Erythroblast (primary cell): ENCODE data around the gene ASB15.

Source experiments
- GATA1 ChIP-seq: IDR thresholded peaks from 2 replicates; pipeline ENCODE4 v1.6.1; 2011; ENCODE audit warnings: low read depth, mild to moderate bottlenecking, control low read depth, low read length, moderate library complexity
- POLR2A ChIP-seq: IDR thresholded peaks from 2 replicates; pipeline ENCODE4 v1.6.1; 2011; ENCODE audit warnings: mild to moderate bottlenecking, low read length

- TF ChIP-seq POLR2A (no peak), GATA1 (no peak)
These were observed 86.1 kb downstream of the ASB15 start for GRCh38 chr7:123687727-123688126.
